Nephron progenitor cell (in vitro differentiated cells): ENCODE results near the gene PIANP.

Source experiments
- DNase-seq: peaks from one replicate; pipeline ENCODE4 v3.0.0; 2021
- H3K27ac Mint-ChIP-seq: 2 replicates; pipeline ENCODE4 v1.8.0; 2021; ENCODE audit warnings: mild to moderate bottlenecking, moderate library complexity, mixed read lengths
- H3K27me3 Mint-ChIP-seq: 2 replicates; pipeline ENCODE4 v1.8.0; 2021; ENCODE audit warnings: mild to moderate bottlenecking, low read depth, mixed read lengths; ENCODE audit not compliant: poor library complexity
- H3K36me3 Mint-ChIP-seq: 2 replicates; pipeline ENCODE4 v1.8.0; 2021; ENCODE audit warnings: low read depth, mixed read lengths
- H3K4me1 Mint-ChIP-seq: 2 replicates; pipeline ENCODE4 v1.8.0; 2021; ENCODE audit warnings: mixed read lengths
- H3K4me3 Mint-ChIP-seq: 2 replicates; pipeline ENCODE4 v1.8.0; 2021; ENCODE audit warnings: mild to moderate bottlenecking, moderate library complexity, mixed read lengths
- H3K9me3 Mint-ChIP-seq: 2 replicates; pipeline ENCODE4 v1.8.0; 2021; ENCODE audit warnings: mild to moderate bottlenecking, moderate library complexity, mixed read lengths
- CTCF ChIP-seq: fragments of 200-600 bp; sonication (generic); IDR thresholded peaks from 2 replicates; pipeline ENCODE4 v1.5.0; 2021; ENCODE audit warnings: antibody characterized with exemption

Gene PIANP

GRCh38 chr12:6664902-6665301 is 35.7 kb downstream of the PIANP start:
- H3K4me3 Mint-ChIP-seq, result no peak overlapping the region
- no peak overlapping the region for H3K27ac Mint-ChIP-seq
- H3K36me3 Mint-ChIP-seq, result peaks cover 29% of the 10 kb centered on the region
- TF ChIP-seq CTCF, result no peak
- DNase-seq, result no peak
- H3K9me3 Mint-ChIP-seq, result no peaks in the 10 kb centered on the region
- H3K4me1 Mint-ChIP-seq, result peaks cover 33% of the 10 kb centered on the region
- H3K27me3 Mint-ChIP-seq, result peaks cover 7% of the 10 kb centered on the region

GRCh38 chr12:6662906-6663742 is 37.5 kb downstream of the PIANP start, which contains the start of gene ING4:
ING4 (minus strand) TSS chr12:6663119; CDS start chr12:6663101, 18 bp downstream.
- peaks cover 7% of the 10 kb centered on the region for H3K27me3 Mint-ChIP-seq
- peak within 1 kb of the TSS; percentile 96 for H3K27ac Mint-ChIP-seq
- H3K9me3 Mint-ChIP-seq, result no peaks in the 10 kb centered on the region
- peaks cover 29% of the 10 kb centered on the region for H3K36me3 Mint-ChIP-seq
- peak; percentile 88 for DNase-seq
- TF ChIP-seq CTCF, result no peak
- peak within 1 kb of the TSS; percentile 96 for H3K4me3 Mint-ChIP-seq
- H3K4me1 Mint-ChIP-seq, result peaks cover 33% of the 10 kb centered on the region

- Mint-ChIP-seq H3K27ac (peak overlapping the region; percentile 96), H3K27me3 (peaks cover 3% of the 10 kb centered on the region), H3K36me3 (peaks cover 27% of the 10 kb centered on the region), H3K4me3 (peak overlapping the region; percentile 96), H3K9me3 (no peaks in the 10 kb centered on the region), H3K4me1 (peaks cover 33% of the 10 kb centered on the region)
- TF ChIP-seq CTCF, result no peak
- no peak for DNase-seq
These were observed 38.1 kb downstream of the PIANP start for GRCh38 chr12:6662602-6662905.

GRCh38 chr12:6653987-6654386 is 46.6 kb downstream of the PIANP start:
- peaks cover 72% of the 10 kb centered on the region for H3K36me3 Mint-ChIP-seq

GRCh38 chr12:6653342-6653741 is 47.3 kb downstream of the PIANP start:
- DNase-seq, result no peak
- no peaks in the 10 kb centered on the region for H3K27me3 Mint-ChIP-seq
- no peak overlapping the region for H3K27ac Mint-ChIP-seq
- peaks cover 68% of the 10 kb centered on the region for H3K36me3 Mint-ChIP-seq
- no peak overlapping the region for H3K4me3 Mint-ChIP-seq
- no peaks in the 10 kb centered on the region for H3K4me1 Mint-ChIP-seq
- no peak for TF ChIP-seq CTCF
- H3K9me3 Mint-ChIP-seq, result no peaks in the 10 kb centered on the region

More at GRCh38 chr12:6653987-6654386, 46.6 kb downstream of the PIANP start:
- Mint-ChIP-seq H3K4me3 (no peak overlapping the region), H3K4me1 (no peaks in the 10 kb centered on the region), H3K9me3 (no peaks in the 10 kb centered on the region), H3K27ac (no peak overlapping the region), H3K27me3 (no peaks in the 10 kb centered on the region)
- no peak for DNase-seq
- no peak for TF ChIP-seq CTCF

DNA sequence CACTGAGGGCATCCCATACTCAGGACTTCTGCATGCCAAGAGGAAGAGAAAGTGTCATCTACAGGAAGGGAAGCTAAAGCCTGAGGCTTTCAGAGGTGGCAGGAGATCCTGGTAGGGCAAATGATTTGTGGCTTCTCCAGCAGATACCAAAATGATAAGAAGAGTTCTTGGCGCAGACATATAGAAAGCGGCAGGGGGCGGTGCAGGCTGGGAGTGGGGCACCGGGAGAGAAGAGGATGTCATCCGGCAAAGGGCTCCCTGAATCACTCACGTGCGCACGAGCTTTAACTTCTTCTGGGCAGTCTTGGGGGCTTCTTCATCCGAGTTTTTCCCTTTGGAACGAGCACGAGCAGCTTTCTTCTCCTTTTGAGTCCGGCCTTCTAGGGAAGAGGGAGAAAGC is 48.2 kb downstream of the PIANP start:
- no peak for TF ChIP-seq CTCF
- no peaks in the 10 kb centered on the region for H3K9me3 Mint-ChIP-seq
- H3K36me3 Mint-ChIP-seq, result peaks cover 68% of the 10 kb centered on the region
- H3K4me3 Mint-ChIP-seq, result no peak overlapping the region
- no peaks in the 10 kb centered on the region for H3K4me1 Mint-ChIP-seq
- H3K27ac Mint-ChIP-seq, result no peak overlapping the region
- no peaks in the 10 kb centered on the region for H3K27me3 Mint-ChIP-seq
- no peak for DNase-seq
